Iris pigment epithelial cell (primary cell): ENCODE data around the gene SPOCK2.
"Not testable (repeated sequence)": the region's sequence is repeated elsewhere in the genome, so short reads cannot be mapped to it uniquely, and the experiment has no call there.

ENCODE experiments used
- DNase-seq: peaks from one replicate; pipeline ENCODE4 v3.0.0-alpha.2; 2011; ENCODE audit warnings: low read depth

SPOCK2 gene

GRCh38 chr10:72087969-72088888 lies at the start of gene SPOCK2:
Gene SPOCK2, minus strand, starts transcription at chr10:72088551. Its CDS starts 223 bp downstream, at chr10:72088328.
- DNase-seq: no peak

GRCh38 chr10:72137583-72137982 lies 49.2 kb upstream of the SPOCK2 start:
- no peak for DNase-seq

DNA sequence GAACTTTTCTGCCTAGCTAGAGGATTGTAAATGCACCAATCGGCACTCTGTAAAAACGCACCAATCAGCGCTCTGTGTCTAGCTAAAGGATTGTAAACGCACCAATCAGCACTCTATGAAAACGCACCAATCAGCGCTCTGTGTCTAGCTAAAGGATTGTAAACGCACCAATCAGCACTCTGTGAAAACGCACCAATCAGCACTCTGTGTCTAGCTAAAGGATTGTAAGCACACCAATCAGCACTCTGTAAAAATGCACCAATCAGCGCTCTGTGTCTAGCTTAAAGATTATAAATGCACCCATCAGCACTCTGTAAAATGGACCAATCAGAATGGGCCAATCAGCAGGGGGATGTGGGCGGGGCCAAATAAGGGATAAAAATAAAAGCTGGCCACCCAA lies 47.9 kb upstream of the SPOCK2 start:
- not testable (repeated sequence) for DNase-seq

GRCh38 chr10:72134785-72135767 lies 46.7 kb upstream of the SPOCK2 start:
- no peak for DNase-seq

- peak; percentile 87 for DNase-seq
Observed at GRCh38 chr10:72133517-72133916, 45.2 kb upstream of the SPOCK2 start.

- no peak for DNase-seq
Observed at GRCh38 chr10:72132854-72133253, 44.5 kb upstream of the SPOCK2 start.

GRCh38 chr10:72127571-72127970 lies 39.2 kb upstream of the SPOCK2 start:
- no peak for DNase-seq

GRCh38 chr10:72126872-72127232 lies 38.5 kb upstream of the SPOCK2 start:
- no peak for DNase-seq

GRCh38 chr10:72126184-72126871 lies 38.0 kb upstream of the SPOCK2 start:
- peak; percentile 69 for DNase-seq

GRCh38 chr10:72124989-72125388 lies 36.6 kb upstream of the SPOCK2 start:
- peak; percentile 42 for DNase-seq

- no peak for DNase-seq
Observed at GRCh38 chr10:72124381-72124780, 36.0 kb upstream of the SPOCK2 start.

- no peak for DNase-seq
Observed at GRCh38 chr10:72123616-72124015, 35.3 kb upstream of the SPOCK2 start.

- DNase-seq: no peak
Observed at GRCh38 chr10:72122221-72122620, 33.9 kb upstream of the SPOCK2 start.

DNA sequence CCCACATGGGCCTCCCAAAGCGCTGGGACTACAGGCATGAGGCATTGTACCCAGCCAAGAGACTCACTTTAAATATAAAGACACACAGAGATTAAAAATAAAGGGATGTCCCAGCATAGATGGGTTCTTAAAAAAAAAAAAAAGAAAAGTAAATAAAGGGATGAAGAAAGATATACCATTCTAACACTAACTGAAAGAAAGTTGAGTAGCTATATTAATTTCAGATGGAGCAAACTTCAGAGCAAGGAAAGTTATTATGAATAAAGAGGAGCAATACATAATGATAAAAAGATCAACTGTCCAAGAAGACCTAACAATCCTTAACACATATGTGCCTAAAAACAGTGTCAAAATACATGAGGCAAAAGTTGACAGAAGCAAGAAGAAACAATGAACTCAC lies 33.0 kb upstream of the SPOCK2 start:
- DNase-seq: no peak

DNA sequence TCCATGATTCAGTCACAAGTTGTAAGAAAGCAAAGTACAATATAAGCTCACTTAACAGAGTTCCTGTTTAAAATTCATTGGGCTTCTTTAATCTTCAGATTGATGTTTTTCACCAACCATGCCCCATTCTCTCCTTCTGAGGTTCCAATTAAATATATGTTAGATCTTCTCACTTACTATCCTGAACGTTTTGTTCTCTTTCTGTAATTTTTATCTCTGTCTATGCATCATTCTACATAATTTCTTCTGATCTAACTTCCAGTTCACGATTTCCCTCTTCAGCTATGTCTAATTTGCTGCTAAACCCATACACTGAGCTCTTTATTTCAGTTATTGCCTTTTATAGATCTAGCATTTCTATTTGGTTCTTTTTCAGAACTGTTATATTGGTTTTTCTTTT lies 28.0 kb upstream of the SPOCK2 start:
- DNase-seq: no peak

DNA sequence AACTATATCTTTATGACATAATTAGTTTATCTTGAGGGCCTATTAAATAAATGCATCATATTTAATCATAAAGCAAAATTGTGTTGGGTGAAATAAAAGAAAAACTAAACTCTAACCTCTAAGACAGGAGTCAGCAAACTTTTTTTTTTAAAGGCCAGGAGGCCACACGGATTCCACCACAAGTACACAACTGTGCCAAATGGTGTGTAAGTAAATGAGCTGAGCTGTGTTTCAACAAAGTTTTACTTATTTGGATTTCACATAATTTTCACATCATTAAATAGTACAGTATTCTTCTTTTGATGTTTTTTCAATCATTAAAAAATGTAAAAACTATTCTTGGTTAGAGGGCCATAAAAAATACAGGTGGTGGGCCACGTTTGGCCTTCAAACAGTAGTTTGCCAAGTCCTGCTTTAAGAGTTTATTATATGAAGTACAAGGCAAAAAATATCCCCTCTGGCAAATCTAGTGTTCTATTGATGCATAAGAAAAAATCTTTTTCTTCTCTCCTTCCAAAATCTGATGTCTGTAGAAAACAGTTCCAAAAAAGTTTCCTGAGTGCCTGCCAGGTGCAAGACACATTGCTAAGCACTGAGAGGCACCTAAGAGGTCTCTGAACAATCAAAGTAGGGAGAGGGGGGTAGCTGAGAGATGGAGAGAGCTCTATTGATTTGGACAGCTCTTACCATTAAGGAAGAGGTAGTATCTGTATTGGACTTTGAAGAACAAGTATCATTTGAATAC lies 26.5 kb upstream of the SPOCK2 start:
- no peak for DNase-seq

DNA sequence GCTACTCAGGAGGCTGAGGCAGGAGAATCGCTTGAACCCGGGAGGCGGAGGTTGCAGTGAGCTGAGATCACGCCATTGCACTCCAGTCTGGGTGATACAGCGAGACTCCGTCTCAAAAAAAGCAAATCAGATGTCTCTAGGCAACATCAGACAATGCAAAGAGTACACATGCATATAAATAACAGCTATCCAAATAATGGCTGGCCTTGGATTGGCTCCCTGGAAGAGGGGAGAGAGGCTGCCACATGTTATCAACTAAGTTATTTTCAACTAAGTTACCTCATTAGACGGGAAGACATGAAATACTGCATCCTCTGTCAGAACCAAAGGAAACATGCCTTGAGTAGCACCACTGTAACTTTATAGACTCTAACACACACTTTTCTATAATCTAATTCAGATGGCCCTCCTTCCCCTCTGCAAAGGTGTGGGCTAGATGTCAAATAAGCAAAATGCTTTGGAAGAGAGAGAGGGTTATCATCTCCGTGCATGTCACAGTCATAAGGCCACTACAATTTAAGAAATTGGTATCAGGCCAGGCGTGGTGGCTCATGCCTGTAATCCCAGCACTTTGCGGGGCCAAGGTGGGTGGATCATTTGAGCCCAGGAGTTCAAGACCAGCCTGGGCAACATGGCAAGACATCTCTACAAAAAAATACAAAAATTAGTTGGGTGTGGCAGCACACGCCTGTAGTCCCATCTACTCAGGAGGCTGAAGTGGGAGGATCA lies 22.5 kb upstream of the SPOCK2 start:
- DNase-seq: no peak

DNA sequence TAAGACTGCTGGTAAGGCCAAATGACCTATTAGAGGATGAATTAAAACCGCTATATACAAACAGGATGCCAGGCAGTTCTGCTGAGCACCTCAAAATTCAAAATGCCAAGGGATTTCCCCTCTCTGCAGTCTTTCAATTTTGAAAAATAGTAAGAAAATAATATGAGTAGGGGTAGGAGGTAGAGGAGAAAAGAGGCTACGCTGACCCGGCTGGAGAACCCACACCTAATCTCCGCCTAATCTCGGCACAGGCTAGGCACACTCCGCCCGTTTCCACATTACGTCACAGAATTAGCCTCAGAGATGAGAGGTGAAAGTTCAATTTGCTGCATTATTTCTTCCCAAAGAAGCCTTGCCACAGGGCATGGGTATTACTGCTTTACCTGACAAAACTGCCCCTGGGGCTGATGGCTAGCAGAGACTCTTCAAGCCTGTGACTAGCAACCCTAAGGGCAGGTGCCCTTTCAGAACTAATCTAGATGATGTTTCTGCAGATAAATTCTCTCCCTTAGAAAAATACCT lies 21.3 kb upstream of the SPOCK2 start:
- no peak for DNase-seq

GRCh38 chr10:72108830-72109635 lies 20.7 kb upstream of the SPOCK2 start:
- no peak for DNase-seq

GRCh38 chr10:72108004-72108370 lies 19.6 kb upstream of the SPOCK2 start:
- DNase-seq: not testable (repeated sequence)
